Astrocyte (in vitro differentiated cells and primary cell): ENCODE data around the gene WDR6.

Experiments
- EZH2 ChIP-seq: IDR thresholded peaks from 2 replicates; pipeline ENCODE4 v1.6.1; 2012; ENCODE audit warnings: mild to moderate bottlenecking, low read length, inconsistent platforms; ENCODE audit not compliant: insufficient read depth
- TF ChIP-seq, protein P1 (sequence below): IDR thresholded peaks from 2 replicates; pipeline ENCODE4 v1.5.1; 2011; ENCODE audit warnings: low read depth, mild to moderate bottlenecking, inconsistent platforms, low read length, moderate library complexity; ENCODE audit not compliant: insufficient read depth

DNA sequence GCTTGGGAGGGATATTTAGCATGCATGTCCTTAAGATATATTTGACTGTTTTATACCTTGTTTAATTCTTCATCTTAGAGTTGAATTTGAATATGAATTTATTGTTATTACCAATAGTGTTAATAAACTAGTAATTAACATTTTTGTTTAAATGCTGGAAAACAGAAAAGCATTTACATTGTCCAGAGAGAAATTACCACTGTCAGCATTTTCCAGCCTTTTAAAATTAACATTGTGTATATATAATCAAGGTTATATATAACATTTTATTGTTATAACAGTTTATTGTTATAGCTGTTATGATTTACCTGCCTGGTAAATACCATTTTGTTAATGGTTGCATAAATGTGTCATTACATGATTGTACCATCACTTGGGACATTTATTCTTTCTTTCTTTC, 25.2 kb upstream of the WDR6 start:
- TF ChIP-seq, protein P1, sequence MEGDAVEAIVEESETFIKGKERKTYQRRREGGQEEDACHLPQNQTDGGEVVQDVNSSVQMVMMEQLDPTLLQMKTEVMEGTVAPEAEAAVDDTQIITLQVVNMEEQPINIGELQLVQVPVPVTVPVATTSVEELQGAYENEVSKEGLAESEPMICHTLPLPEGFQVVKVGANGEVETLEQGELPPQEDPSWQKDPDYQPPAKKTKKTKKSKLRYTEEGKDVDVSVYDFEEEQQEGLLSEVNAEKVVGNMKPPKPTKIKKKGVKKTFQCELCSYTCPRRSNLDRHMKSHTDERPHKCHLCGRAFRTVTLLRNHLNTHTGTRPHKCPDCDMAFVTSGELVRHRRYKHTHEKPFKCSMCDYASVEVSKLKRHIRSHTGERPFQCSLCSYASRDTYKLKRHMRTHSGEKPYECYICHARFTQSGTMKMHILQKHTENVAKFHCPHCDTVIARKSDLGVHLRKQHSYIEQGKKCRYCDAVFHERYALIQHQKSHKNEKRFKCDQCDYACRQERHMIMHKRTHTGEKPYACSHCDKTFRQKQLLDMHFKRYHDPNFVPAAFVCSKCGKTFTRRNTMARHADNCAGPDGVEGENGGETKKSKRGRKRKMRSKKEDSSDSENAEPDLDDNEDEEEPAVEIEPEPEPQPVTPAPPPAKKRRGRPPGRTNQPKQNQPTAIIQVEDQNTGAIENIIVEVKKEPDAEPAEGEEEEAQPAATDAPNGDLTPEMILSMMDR: no peak
- TF ChIP-seq EZH2: no peak
